Activated T-helper 17 cell treated with anti-CD3 and anti-CD28 coated beads, Interleukin-2, amount 50 U/mL, for 72 hours (primary cell): Measurements from ENCODE around the gene SCN1B. TPM values are rescaled to one million over a fixed set of nuclear protein-coding genes. Genes with fewer than 3 reads are reported as not detected.
A peak's percentile ranks its signal among the peaks of the same experiment; 100 is the strongest.
"Not testable (repeated sequence)": the region's sequence is repeated elsewhere in the genome, so short reads cannot be mapped to it uniquely, and the experiment has no call there.

Experiments
- ATAC-seq: fragments of 150-1000 bp; cut with Tn5 transposase; replicated peaks from 2 replicates; pipeline ENCODE4 v1.10.0; 2021; ENCODE audit warnings: mild to moderate bottlenecking, moderate library complexity
- H3K27ac Mint-ChIP-seq: one replicate; pipeline ENCODE4 v1.8.0; 2022; ENCODE audit warnings: mixed read lengths
- H3K27me3 Mint-ChIP-seq: one replicate; pipeline ENCODE4 v1.8.0; 2022; ENCODE audit warnings: mixed read lengths
- H3K36me3 Mint-ChIP-seq: one replicate; pipeline ENCODE4 v1.8.0; 2022; ENCODE audit warnings: low read depth, mild to moderate bottlenecking, mixed read lengths
- H3K4me1 Mint-ChIP-seq: one replicate; pipeline ENCODE4 v1.8.0; 2022; ENCODE audit warnings: mixed read lengths
- H3K4me3 Mint-ChIP-seq: one replicate; pipeline ENCODE4 v1.8.0; 2022; ENCODE audit warnings: mild to moderate bottlenecking, mixed read lengths
- H3K9me3 Mint-ChIP-seq: one replicate; pipeline ENCODE4 v1.8.0; 2022; ENCODE audit warnings: mixed read lengths
- total RNA-seq, 2 donors: library from RNA; stranded (reverse); gene quantifications; one replicate each; pipeline ENCODE4 v1.2.3, GENCODE V29; 2022

Gene SCN1B
- total RNA-seq, result 1 to 10 TPM in 1 of 2 donors, under 1 TPM in 1; 0.97 to 3.1 TPM

GRCh38 chr19:35030257-35031071 is at the start of gene SCN1B:
SCN1B (plus strand) TSS chr19:35030470; CDS start chr19:35030821, 351 bp downstream.
- no peaks in the 10 kb centered on the region for H3K9me3 Mint-ChIP-seq
- peaks cover 5% of the 10 kb centered on the region for H3K4me1 Mint-ChIP-seq
- H3K27me3 Mint-ChIP-seq, result peaks cover 10% of the 10 kb centered on the region
- peak within 1 kb of the TSS; percentile 15 for H3K27ac Mint-ChIP-seq
- H3K36me3 Mint-ChIP-seq, result peaks cover 31% of the 10 kb centered on the region
- ATAC-seq, result peak; percentile 83
- peak within 1 kb of the TSS; percentile 58 for H3K4me3 Mint-ChIP-seq

- no peak overlapping the region for H3K4me3 Mint-ChIP-seq
- H3K4me1 Mint-ChIP-seq, result peaks cover 11% of the 10 kb centered on the region
- no peak for ATAC-seq
- no peaks in the 10 kb centered on the region for H3K27me3 Mint-ChIP-seq
- no peak overlapping the region for H3K27ac Mint-ChIP-seq
- H3K9me3 Mint-ChIP-seq, result no peaks in the 10 kb centered on the region
- H3K36me3 Mint-ChIP-seq, result no peaks in the 10 kb centered on the region
These were observed 48.0 kb upstream of the SCN1B start for GRCh38 chr19:34982275-34982674.

GRCh38 chr19:34983786-34984185 is 46.5 kb upstream of the SCN1B start:
- Mint-ChIP-seq H3K27ac (no peak overlapping the region), H3K27me3 (no peaks in the 10 kb centered on the region), H3K4me3 (no peak overlapping the region), H3K36me3 (no peaks in the 10 kb centered on the region), H3K9me3 (no peaks in the 10 kb centered on the region), H3K4me1 (peaks cover 15% of the 10 kb centered on the region)
- no peak for ATAC-seq

GRCh38 chr19:34984287-34984686 is 46.0 kb upstream of the SCN1B start:
- ATAC-seq, result no peak
- Mint-ChIP-seq H3K9me3 (no peaks in the 10 kb centered on the region), H3K36me3 (no peaks in the 10 kb centered on the region), H3K4me1 (peaks cover 15% of the 10 kb centered on the region), H3K27me3 (no peaks in the 10 kb centered on the region), H3K27ac (no peak overlapping the region), H3K4me3 (no peak overlapping the region)

GRCh38 chr19:34985249-34986022 is 44.8 kb upstream of the SCN1B start:
- peak overlapping the region; percentile 83 for H3K27ac Mint-ChIP-seq
- no peaks in the 10 kb centered on the region for H3K27me3 Mint-ChIP-seq
- peak; percentile 36 for ATAC-seq
- H3K9me3 Mint-ChIP-seq, result no peaks in the 10 kb centered on the region
- H3K4me1 Mint-ChIP-seq, result peaks cover 20% of the 10 kb centered on the region
- H3K4me3 Mint-ChIP-seq, result peak overlapping the region; percentile 75
- peaks cover 2% of the 10 kb centered on the region for H3K36me3 Mint-ChIP-seq

- ATAC-seq, result no peak
- no peak overlapping the region for H3K27ac Mint-ChIP-seq
These were observed 42.2 kb upstream of the SCN1B start for GRCh38 chr19:34988119-34988518.

GRCh38 chr19:34989298-34989697 is 41.0 kb upstream of the SCN1B start:
- peaks cover 36% of the 10 kb centered on the region for H3K4me1 Mint-ChIP-seq
- peak overlapping the region; percentile 85 for H3K27ac Mint-ChIP-seq
- H3K27me3 Mint-ChIP-seq, result no peaks in the 10 kb centered on the region
- ATAC-seq, result peak; percentile 25
- no peaks in the 10 kb centered on the region for H3K9me3 Mint-ChIP-seq
- H3K36me3 Mint-ChIP-seq, result peaks cover 7% of the 10 kb centered on the region
- H3K4me3 Mint-ChIP-seq, result peak overlapping the region; percentile 70

More at GRCh38 chr19:34988119-34988518, 42.2 kb upstream of the SCN1B start:
- Mint-ChIP-seq H3K4me3 (peak overlapping the region; percentile 70), H3K9me3 (no peaks in the 10 kb centered on the region), H3K36me3 (peaks cover 7% of the 10 kb centered on the region), H3K27me3 (no peaks in the 10 kb centered on the region), H3K4me1 (peaks cover 36% of the 10 kb centered on the region)

GRCh38 chr19:34990578-34991192 is 39.6 kb upstream of the SCN1B start:
- ATAC-seq, result peak; percentile 84
- Mint-ChIP-seq H3K27me3 (no peaks in the 10 kb centered on the region), H3K27ac (peak overlapping the region; percentile 85), H3K9me3 (no peaks in the 10 kb centered on the region), H3K4me3 (peak overlapping the region; percentile 70), H3K4me1 (peaks cover 29% of the 10 kb centered on the region), H3K36me3 (peaks cover 7% of the 10 kb centered on the region)

- Mint-ChIP-seq H3K36me3 (peaks cover 7% of the 10 kb centered on the region), H3K4me3 (peak overlapping the region; percentile 70), H3K27me3 (no peaks in the 10 kb centered on the region), H3K9me3 (no peaks in the 10 kb centered on the region), H3K4me1 (peaks cover 25% of the 10 kb centered on the region), H3K27ac (peak overlapping the region; percentile 85)
- peak; percentile 22 for ATAC-seq
These were observed 38.5 kb upstream of the SCN1B start for GRCh38 chr19:34991542-34992333.

GRCh38 chr19:34992582-34992981 is 37.7 kb upstream of the SCN1B start:
- H3K27me3 Mint-ChIP-seq, ATAC-seq, H3K36me3 Mint-ChIP-seq, H3K9me3 Mint-ChIP-seq: not testable (repeated sequence)
- Mint-ChIP-seq H3K27ac (peak overlapping the region; percentile 85), H3K4me3 (peak overlapping the region; percentile 70), H3K4me1 (peaks cover 33% of the 10 kb centered on the region)

GRCh38 chr19:34994286-34994642 is 36.0 kb upstream of the SCN1B start:
- Mint-ChIP-seq H3K27me3 (no peaks in the 10 kb centered on the region), H3K4me1 (peaks cover 39% of the 10 kb centered on the region), H3K4me3 (no peak overlapping the region), H3K27ac (no peak overlapping the region), H3K36me3 (peaks cover 7% of the 10 kb centered on the region), H3K9me3 (no peaks in the 10 kb centered on the region)
- no peak for ATAC-seq

- no peaks in the 10 kb centered on the region for H3K27me3 Mint-ChIP-seq
- H3K36me3 Mint-ChIP-seq, result peaks cover 7% of the 10 kb centered on the region
- no peaks in the 10 kb centered on the region for H3K9me3 Mint-ChIP-seq
- ATAC-seq, result no peak
- no peak overlapping the region for H3K4me3 Mint-ChIP-seq
- peaks cover 39% of the 10 kb centered on the region for H3K4me1 Mint-ChIP-seq
- H3K27ac Mint-ChIP-seq, result no peak overlapping the region
These were observed 35.4 kb upstream of the SCN1B start for GRCh38 chr19:34994643-34995541.

- no peaks in the 10 kb centered on the region for H3K9me3 Mint-ChIP-seq
- peaks cover 34% of the 10 kb centered on the region for H3K4me1 Mint-ChIP-seq
- H3K4me3 Mint-ChIP-seq, result no peak overlapping the region
- H3K27me3 Mint-ChIP-seq, result no peaks in the 10 kb centered on the region
- ATAC-seq, result no peak
- H3K27ac Mint-ChIP-seq, result peak overlapping the region; percentile 90
- peaks cover 4% of the 10 kb centered on the region for H3K36me3 Mint-ChIP-seq
These were observed 34.7 kb upstream of the SCN1B start for GRCh38 chr19:34995551-34995950.
